Peyer's patch (tissue), 4 donors: ENCODE data around the gene SLAIN2. TPM values are rescaled to one million over a fixed set of nuclear protein-coding genes. Genes with fewer than 3 reads are reported as not detected.
"Not testable (repeated sequence)": the region's sequence is repeated elsewhere in the genome, so short reads cannot be mapped to it uniquely, and the experiment has no call there.

Experiments used
- DNase-seq, 3 donors: peaks; one replicate each; pipeline ENCODE4 v3.0.0-alpha.2; 2017 to 2019
- H3K27ac ChIP-seq, 4 donors: fragments of 200-600 bp; sonication (generic); one replicate each; pipeline ENCODE4 v1.5.1; 2016 to 2019
- H3K27me3 ChIP-seq, 2 donors: fragments of 200-600 bp; sonication (generic); one replicate each; pipeline ENCODE4 v1.5.1; 2019
- H3K36me3 ChIP-seq, 3 donors: fragments of 200-600 bp; sonication (generic); one replicate each; pipeline ENCODE4 v1.5.1; 2016 to 2019
- H3K4me1 ChIP-seq, 4 donors: fragments of 200-600 bp; sonication (generic); one replicate each; pipeline ENCODE4 v1.5.1; 2016 to 2019
- H3K4me3 ChIP-seq, 4 donors: fragments of 200-600 bp; sonication (generic); 1 replicate in 3 of 4; 2 replicates in 1 of 4; pipeline ENCODE4 v1.5.1; 2016 to 2019; ENCODE audit warnings: mild to moderate bottlenecking in 1 of 4
- H3K9me3 ChIP-seq, 4 donors: fragments of 200-600 bp; sonication (generic); one replicate each; pipeline ENCODE4 v1.5.1; 2016 to 2019; ENCODE audit warnings: mild to moderate bottlenecking in 1 of 4
- CTCF ChIP-seq, 6 experiments: fragments of 450-650 bp in 4 of 6; fragments of 200-600 bp in 2 of 6; sonication (generic) in 1 of 6; IDR thresholded peaks; one replicate each; pipeline ENCODE4 v1.5.1; 2017 to 2019; ENCODE audit warnings: antibody characterized with exemption in 6 of 6, mild to moderate bottlenecking in 3 of 6, moderate library complexity in 1 of 6
- POLR2A ChIP-seq, 2 donors: fragments of 450-650 bp; IDR thresholded peaks; one replicate each; pipeline ENCODE4 v1.5.1; 2017; ENCODE audit warnings: antibody characterized with exemption in 2 of 2, mild to moderate bottlenecking in 2 of 2, moderate library complexity in 2 of 2
- total RNA-seq, 4 donors: library from RNA; depleted of rRNA; stranded (reverse); fragments of >200 nt; gene quantifications; one replicate each; pipeline ENCODE4 v1.1.0, GENCODE V29; 2016

Gene SLAIN2
- total RNA-seq, 4 donors from 2014 or later = 19.1 to 40.9 (median 22.4) TPM

GRCh38 chr4:48450740-48451139, 109.4 kb downstream of the SLAIN2 start:
- H3K36me3 ChIP-seq = no peaks in the 10 kb centered on the region
- DNase-seq = no peak
- no peaks in the 10 kb centered on the region for H3K27me3 ChIP-seq
- H3K4me3 ChIP-seq = no peak overlapping the region
- H3K27ac ChIP-seq = no peak overlapping the region
- no peak for TF ChIP-seq POLR2A (IDR thresholded peaks at IDR 0.05)
- no peak for TF ChIP-seq CTCF (IDR thresholded peaks at IDR 0.05)
- H3K9me3 ChIP-seq = no peaks in the 10 kb centered on the region
- H3K4me1 ChIP-seq = no peaks in the 10 kb centered on the region

DNA sequence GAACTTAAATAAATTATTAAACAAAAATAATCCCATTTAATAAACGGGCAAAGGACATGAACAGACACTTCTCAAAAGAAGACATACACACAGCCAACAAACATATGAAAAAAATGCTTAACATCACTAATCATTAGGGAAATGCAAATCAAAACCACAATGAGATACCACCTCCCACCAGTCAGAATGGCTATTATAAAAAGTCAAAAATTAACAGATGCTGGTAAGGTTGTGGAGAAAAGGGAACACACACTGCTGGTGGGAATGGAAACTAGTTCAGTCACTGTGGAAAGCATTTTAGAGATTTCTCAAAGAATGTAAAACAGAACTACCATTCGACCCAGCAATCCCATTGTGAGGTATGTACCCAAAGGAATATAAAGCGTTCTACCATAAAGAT, 110.3 kb downstream of the SLAIN2 start:
- not testable (repeated sequence) for H3K9me3 ChIP-seq, H3K4me3 ChIP-seq, H3K27ac ChIP-seq

GRCh38 chr4:48454591-48454990, 113.3 kb downstream of the SLAIN2 start:
- TF ChIP-seq POLR2A (IDR thresholded peaks at IDR 0.05) = no peak
- no peak for TF ChIP-seq CTCF (IDR thresholded peaks at IDR 0.05)
- H3K36me3 ChIP-seq = no peaks in the 10 kb centered on the region
- H3K27ac ChIP-seq = no peak overlapping the region
- no peaks in the 10 kb centered on the region for H3K27me3 ChIP-seq
- H3K9me3 ChIP-seq = no peaks in the 10 kb centered on the region
- no peak for DNase-seq
- no peak overlapping the region for H3K4me3 ChIP-seq
- no peaks in the 10 kb centered on the region for H3K4me1 ChIP-seq

More for the DNA sequence above, 110.3 kb downstream of the SLAIN2 start:
- not testable (repeated sequence) for H3K4me1 ChIP-seq, H3K36me3 ChIP-seq, H3K27me3 ChIP-seq, DNase-seq

DNA sequence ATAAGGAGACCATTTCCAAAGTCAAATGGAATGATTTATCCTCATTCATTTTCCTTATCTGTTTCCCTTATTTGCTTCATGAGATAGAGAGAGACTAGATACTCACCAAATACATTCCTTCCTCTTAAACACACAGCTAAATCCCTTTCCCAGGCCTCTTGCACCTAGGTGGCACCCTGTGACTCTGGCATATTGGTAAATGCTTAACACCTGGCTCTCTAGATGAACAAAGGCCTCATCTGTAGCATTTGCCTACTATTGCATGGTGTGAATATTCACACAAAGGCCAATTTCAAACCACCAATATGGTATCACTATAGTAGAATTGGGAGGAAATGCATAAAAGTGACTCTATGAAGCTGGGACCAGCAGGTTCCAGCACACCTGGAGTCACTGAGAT, 119.7 kb downstream of the SLAIN2 start:
- H3K36me3 ChIP-seq = no peaks in the 10 kb centered on the region
- no peaks in the 10 kb centered on the region for H3K27me3 ChIP-seq
- H3K4me3 ChIP-seq = no peak overlapping the region
- H3K27ac ChIP-seq = no peak overlapping the region
- no peaks in the 10 kb centered on the region for H3K9me3 ChIP-seq
- no peak for DNase-seq
- TF ChIP-seq CTCF (IDR thresholded peaks at IDR 0.05) (no peak), POLR2A (IDR thresholded peaks at IDR 0.05) (no peak)
- H3K4me1 ChIP-seq = no peaks in the 10 kb centered on the region

DNA sequence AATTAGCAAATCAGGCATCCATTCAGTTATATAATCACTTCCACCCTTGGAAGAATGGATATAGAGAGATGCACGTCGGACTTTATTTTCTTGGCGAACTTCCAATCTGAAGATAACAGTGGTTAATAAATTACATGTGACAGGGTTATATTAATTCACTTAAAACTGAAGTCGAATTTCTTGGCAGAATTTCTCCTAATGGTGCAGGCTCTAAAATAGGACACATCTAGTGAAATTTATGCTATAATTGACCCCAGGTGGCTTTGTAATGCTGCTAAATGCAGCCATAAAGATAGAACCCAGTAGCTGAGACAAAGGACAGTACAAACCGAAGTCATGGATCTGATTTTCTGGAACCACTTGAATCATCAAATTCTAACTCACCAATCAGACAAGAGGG, 121.0 kb downstream of the SLAIN2 start:
- Histone ChIP-seq H3K9me3 (no peaks in the 10 kb centered on the region), H3K27me3 (no peaks in the 10 kb centered on the region), H3K27ac (no peak overlapping the region), H3K4me3 (no peak overlapping the region), H3K4me1 (no peaks in the 10 kb centered on the region), H3K36me3 (no peaks in the 10 kb centered on the region)
- TF ChIP-seq POLR2A (IDR thresholded peaks at IDR 0.05) = no peak
- no peak for TF ChIP-seq CTCF (IDR thresholded peaks at IDR 0.05)
- no peak for DNase-seq

GRCh38 chr4:48467442-48467841, 126.1 kb downstream of the SLAIN2 start:
- DNase-seq = no peak
- Histone ChIP-seq H3K4me3 (no peak overlapping the region), H3K4me1 (no peaks in the 10 kb centered on the region), H3K27me3 (no peaks in the 10 kb centered on the region), H3K27ac (no peak overlapping the region), H3K36me3 (no peaks in the 10 kb centered on the region), H3K9me3 (no peaks in the 10 kb centered on the region)
- no peak for TF ChIP-seq CTCF (IDR thresholded peaks at IDR 0.05)
- TF ChIP-seq POLR2A (IDR thresholded peaks at IDR 0.05) = no peak
